GM12878 (cell line): ENCODE results near the gene PHACTR1. TPM values are rescaled to one million over a fixed set of nuclear protein-coding genes. Genes with fewer than 3 reads are reported as not detected.

Experiments
- ATAC-seq: fragments of 200-7000 bp; cut with Tn5 transposase; 3 replicates; pipeline ENCODE4 v1.9.1; 2020; ENCODE audit warnings: mild to moderate bottlenecking, moderate library complexity
- BruUV-seq: library from RNA; stranded (reverse); fragments of 400-500 nt; replicated peaks from 2 replicates; lab custom pipeline; 2021; lab: Mats Ljungman, UMichigan
- CTCF ChIA-PET: fragments of 300-600 bp; sonication (Branson Sonifier 250); formaldehyde crosslinking; extraction: SDS; loops from one replicate; lab custom pipeline; 2021; ENCODE audit warnings: inconsistent platforms; lab: Yijun Ruan, JAX
- POLR2A ChIA-PET: fragments of 350-600 bp; formaldehyde crosslinking; extraction: SDS; loops from one replicate; lab custom pipeline; 2021; ENCODE audit warnings: inconsistent platforms; lab: Charles Lee
- RAD21 ChIA-PET: fragments of 300-600 bp; sonication (Branson Sonifier 250); formaldehyde crosslinking; loops from one replicate; lab custom pipeline; 2023; ENCODE audit warnings: antibody characterized with exemption; ENCODE audit not compliant: unreplicated experiment; lab: Charles Lee
- SMC1A ChIA-PET: fragments of 300-600 bp; sonication (Branson Sonifier 250); formaldehyde crosslinking; loops from one replicate; lab custom pipeline; 2023; ENCODE audit not compliant: unreplicated experiment, uncharacterized antibody; lab: Charles Lee
- DNase-seq: peaks from one replicate; pipeline ENCODE4 v3.0.0-alpha.2; 2011; ENCODE audit warnings: low read depth, low spot score
- FAIRE-seq: peaks from 3 replicates; lab custom pipeline; 2011; peaks lifted over from hg19 to GRCh38; lab: Jason Lieb, UNC
- H2AFZ ChIP-seq: 2 replicates; pipeline ENCODE4 v1.6.0; 2011; ENCODE audit warnings: low read depth, low read length, control low read depth; ENCODE audit not compliant: control insufficient read depth
- H3K27ac ChIP-seq: 2 replicates; pipeline ENCODE4 v1.5.1; 2011; ENCODE audit warnings: control low read depth; ENCODE audit not compliant: control insufficient read depth, insufficient read depth
- H3K27me3 ChIP-seq, 2 experiments: replicated peaks in 1 of 2; 2 replicates each; pipeline versions ENCODE4 v1.6.0 to v1.6.1; 2011; ENCODE audit warnings: low read length in 1 of 2; ENCODE audit not compliant: control insufficient read depth in 2 of 2, insufficient read depth in 2 of 2
- H3K36me3 ChIP-seq, 2 experiments: 2 replicates each; pipeline ENCODE4 v1.5.1; 2011; ENCODE audit warnings: low read length in 1 of 2; ENCODE audit not compliant: control insufficient read depth in 2 of 2, insufficient read depth in 2 of 2
- H3K4me1 ChIP-seq: 2 replicates; pipeline ENCODE4 v1.6.1; 2011; ENCODE audit warnings: mild to moderate bottlenecking, low read length, moderate library complexity, mixed read lengths; ENCODE audit not compliant: control insufficient read depth, insufficient read depth
- H3K4me2 ChIP-seq: 2 replicates; pipeline ENCODE4 v1.6.0; 2011; ENCODE audit warnings: control low read depth; ENCODE audit not compliant: control insufficient read depth, insufficient read depth
- H3K4me3 ChIP-seq: fragments of 200-600 bp; sonication (generic); 2 replicates; pipeline ENCODE4 v1.5.1; 2016
- H3K79me2 ChIP-seq: 2 replicates; pipeline ENCODE4 v1.6.0; 2011; ENCODE audit warnings: low read length; ENCODE audit not compliant: control insufficient read depth, insufficient read depth
- H3K9ac ChIP-seq: 2 replicates; pipeline ENCODE4 v1.8.0; 2011; ENCODE audit warnings: low read length, control low read depth, mixed read lengths; ENCODE audit not compliant: control insufficient read depth, insufficient read depth
- H3K9me3 ChIP-seq: replicated peaks from 3 replicates; pipeline ENCODE4 v1.5.1; 2011; ENCODE audit warnings: mild to moderate bottlenecking, low read length; ENCODE audit not compliant: control insufficient read depth, insufficient read depth
- H4K20me1 ChIP-seq: 2 replicates; pipeline ENCODE4 v1.6.0; 2011; ENCODE audit not compliant: control insufficient read depth, insufficient read depth
- BHLHE40 ChIP-seq, 2 experiments: fragments of 450-650 bp in 1 of 2; IDR thresholded peaks; 2 replicates each; pipeline ENCODE4 v1.6.1; 2011 to 2017; ENCODE audit warnings: low read depth in 2 of 2, borderline replicate concordance in 1 of 2, improper control_type of control experiment in 1 of 2, low read length in 1 of 2, mild to moderate bottlenecking in 1 of 2
- BRCA1 ChIP-seq: IDR thresholded peaks from 2 replicates; pipeline ENCODE4 v1.6.1; 2011; ENCODE audit warnings: low read depth, low read length, improper control_type of control experiment
- CBX3 ChIP-seq: fragments of 200-600 bp; sonication (generic); IDR thresholded peaks from 2 replicates; pipeline ENCODE4 v1.6.1; 2016; ENCODE audit warnings: low read depth, borderline replicate concordance
- FOXM1 ChIP-seq: IDR thresholded peaks from 2 replicates; pipeline ENCODE4 v1.6.1; 2012; ENCODE audit warnings: low read depth, mild to moderate bottlenecking, inconsistent platforms, low read length, moderate library complexity
- NFIC ChIP-seq: IDR thresholded peaks from 2 replicates; pipeline ENCODE4 v1.6.1; 2012; ENCODE audit warnings: low read depth, mild to moderate bottlenecking, inconsistent platforms, low read length, moderate library complexity
- SMAD5 ChIP-seq: IDR thresholded peaks from 2 replicates; pipeline ENCODE4 v1.6.1; 2016; ENCODE audit warnings: antibody characterized with exemption, low read depth
- SPI1 ChIP-seq: IDR thresholded peaks from 2 replicates; pipeline ENCODE4 v1.6.1; 2011; ENCODE audit warnings: low read depth, mild to moderate bottlenecking, low read length, moderate library complexity, borderline replicate concordance; ENCODE audit not compliant: insufficient read depth
- TCF7 ChIP-seq: IDR thresholded peaks from 2 replicates; pipeline ENCODE4 v1.6.1; 2014; ENCODE audit warnings: antibody characterized with exemption, borderline replicate concordance
- ZBED1 ChIP-seq: IDR thresholded peaks from 2 replicates; pipeline ENCODE4 v1.6.1; 2016; ENCODE audit warnings: borderline replicate concordance
- ZNF622 ChIP-seq: fragments of 450-650 bp; IDR thresholded peaks from 2 replicates; pipeline ENCODE4 v1.6.1; 2017; ENCODE audit warnings: mild to moderate bottlenecking, inconsistent platforms
- WGBS: methylation state at CpG from one replicate; pipeline ENCODE4 v1.1.6; 2016; ENCODE audit warnings: low lambda C conversion rate; ENCODE audit not compliant: insufficient replicate concordance, insufficient coverage; ENCODE audit errors: missing lambda C conversion rate; 5-methylcytosine and 5-hydroxymethylcytosine counted together
- in situ Hi-C: fragments of 300-500 bp; cut with MboI; formaldehyde crosslinking; loops from 9 replicates; pipeline ENCODE4 v1.14.3; 2018; ENCODE audit warnings: mixed read lengths
- intact Hi-C: fragments of 100-400 bp; cut with micrococcal nuclease; formaldehyde crosslinking; loops from one replicate; pipeline ENCODE4 v1.14.2; 2022; ENCODE audit not compliant: unreplicated experiment
- polyA plus RNA-seq, 11 experiments: library from polyadenylated mRNA; depleted of rRNA in 4 of 11; unstranded in 6 of 11; stranded (reverse) in 5 of 11; fragments of >200 nt; fragmentation: Nextera tagmentation in 4 of 11; fragmentation: Illumina TruSeq in 1 of 11; extraction: Ambion mirVana in 4 of 11; extraction: Trizol in 1 of 11; gene quantifications; 1 replicate in 1 of 11; 2 replicates in 10 of 11; pipeline versions ENCODE4 v1.2.1 to v1.2.3, GENCODE V29; 2011 to 2016; ENCODE audit warnings: inconsistent platforms in 2 of 11, missing spikeins in 2 of 11, low read depth in 1 of 11
- total RNA-seq, 4 experiments: library from RNA; depleted of rRNA in 3 of 4; stranded (reverse); fragments of >200 nt in 3 of 4; fragmentation: Illumina TruSeq in 1 of 4; extraction: Trizol in 1 of 4; gene quantifications; 2 replicates each; pipeline versions ENCODE4 v1.2.1 to v1.2.3, GENCODE V29; 2013 to 2021
- TF ChIP-seq, protein P1 (sequence below): fragments of 450-650 bp; IDR thresholded peaks from 2 replicates; pipeline ENCODE4 v1.6.1; 2018; ENCODE audit warnings: mild to moderate bottlenecking, low read depth, moderate library complexity; ENCODE audit not compliant: partially characterized antibody
- TF ChIP-seq, protein P2 (sequence below): IDR thresholded peaks from 2 replicates; pipeline ENCODE4 v1.6.1; 2011; ENCODE audit warnings: low read depth, mild to moderate bottlenecking, low read length, moderate library complexity, borderline replicate concordance; ENCODE audit errors: extremely low read depth

Gene PHACTR1
- total and polyA plus RNA-seq, 10 of the 15 experiments (the other 5 are each of a cell fraction or from before 2014, with no cell fraction given) = 34.2 to 94.6 (median 62.3) TPM

DNA sequence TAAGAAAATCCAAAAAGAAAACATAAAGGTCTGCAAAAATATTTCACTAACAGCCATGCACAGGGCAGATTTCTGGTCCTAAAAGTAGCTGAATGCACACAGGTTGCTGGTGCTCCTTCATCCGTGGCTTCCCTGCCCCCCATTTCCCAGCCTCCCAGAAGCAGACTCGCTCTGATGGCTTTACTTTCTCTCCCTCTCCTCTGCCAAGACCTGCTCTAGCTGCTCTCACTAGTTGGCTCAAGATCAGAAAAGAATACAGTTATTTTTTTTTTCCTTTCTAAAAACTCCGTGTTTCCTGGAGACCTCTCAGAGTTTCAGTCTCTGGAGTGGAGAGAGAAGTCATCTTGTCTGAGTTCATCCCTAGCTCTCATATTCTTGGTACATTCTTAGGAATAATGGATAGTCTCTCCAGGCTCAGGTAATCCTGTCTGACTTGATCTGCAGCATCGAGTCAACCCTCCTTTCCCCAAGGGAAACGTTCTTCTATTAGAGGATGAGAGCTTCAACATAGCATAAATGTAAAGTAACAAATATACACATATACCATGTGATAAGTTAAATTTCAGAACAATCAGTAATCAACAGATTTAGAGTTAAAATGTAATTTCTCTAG lies 397.5 kb downstream of the PHACTR1 start (continued):
- TF ChIP-seq BHLHE40 (IDR thresholded peaks at IDR 0.05; ENCODE audit: borderline replicate concordance in 1 of 2, low read depth in 2 of 2, low read length in 1 of 2) = no peak
- TF ChIP-seq BRCA1 = no peak
- TF ChIP-seq ZNF622 = no peak
- no peak for TF ChIP-seq SMAD5
- TF ChIP-seq ZBED1 = no peak
- TF ChIP-seq TCF7 = no peak
- no peak for TF ChIP-seq NFIC
- TF ChIP-seq, protein P1, sequence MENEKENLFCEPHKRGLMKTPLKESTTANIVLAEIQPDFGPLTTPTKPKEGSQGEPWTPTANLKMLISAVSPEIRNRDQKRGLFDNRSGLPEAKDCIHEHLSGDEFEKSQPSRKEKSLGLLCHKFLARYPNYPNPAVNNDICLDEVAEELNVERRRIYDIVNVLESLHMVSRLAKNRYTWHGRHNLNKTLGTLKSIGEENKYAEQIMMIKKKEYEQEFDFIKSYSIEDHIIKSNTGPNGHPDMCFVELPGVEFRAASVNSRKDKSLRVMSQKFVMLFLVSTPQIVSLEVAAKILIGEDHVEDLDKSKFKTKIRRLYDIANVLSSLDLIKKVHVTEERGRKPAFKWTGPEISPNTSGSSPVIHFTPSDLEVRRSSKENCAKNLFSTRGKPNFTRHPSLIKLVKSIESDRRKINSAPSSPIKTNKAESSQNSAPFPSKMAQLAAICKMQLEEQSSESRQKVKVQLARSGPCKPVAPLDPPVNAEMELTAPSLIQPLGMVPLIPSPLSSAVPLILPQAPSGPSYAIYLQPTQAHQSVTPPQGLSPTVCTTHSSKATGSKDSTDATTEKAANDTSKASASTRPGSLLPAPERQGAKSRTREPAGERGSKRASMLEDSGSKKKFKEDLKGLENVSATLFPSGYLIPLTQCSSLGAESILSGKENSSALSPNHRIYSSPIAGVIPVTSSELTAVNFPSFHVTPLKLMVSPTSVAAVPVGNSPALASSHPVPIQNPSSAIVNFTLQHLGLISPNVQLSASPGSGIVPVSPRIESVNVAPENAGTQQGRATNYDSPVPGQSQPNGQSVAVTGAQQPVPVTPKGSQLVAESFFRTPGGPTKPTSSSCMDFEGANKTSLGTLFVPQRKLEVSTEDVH = no peak

DNA sequence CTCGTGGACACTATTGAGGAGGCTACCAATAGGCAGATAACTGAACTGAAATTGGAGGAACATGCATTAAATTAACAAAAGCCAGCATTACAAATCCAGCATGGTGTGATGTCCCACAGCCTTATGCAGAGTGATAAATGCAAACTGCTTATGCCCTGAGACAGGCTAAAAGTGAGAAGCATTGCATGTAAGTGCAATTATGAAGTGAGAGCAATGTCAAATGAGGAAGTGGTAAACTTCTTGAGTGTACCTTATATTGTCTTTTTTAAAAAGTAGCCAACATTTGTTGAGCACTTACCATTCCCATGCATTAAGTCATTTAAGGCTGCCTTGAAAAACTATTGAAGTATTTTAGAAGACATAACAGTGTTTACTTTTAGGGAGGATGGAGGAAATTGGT lies 399.6 kb downstream of the PHACTR1 start:
- H3K4me1 ChIP-seq = no peaks in the 10 kb centered on the region
- FAIRE-seq = no peak
- H4K20me1 ChIP-seq = no peaks in the 10 kb centered on the region
- ChIA-PET SMC1A (no interaction called here), POLR2A (no interaction called here), CTCF (no interaction called here), RAD21 (no interaction called here)
- DNase-seq = no peak
- 0% methylated on average over 1 of the region's 1 CpG for WGBS
- H3K9ac ChIP-seq = no peak overlapping the region
- intact Hi-C loops = no loop called here
- no peaks in the 10 kb centered on the region for H3K9me3 ChIP-seq
- no peaks in the 10 kb centered on the region for H3K36me3 ChIP-seq
- H3K79me2 ChIP-seq = no peaks in the 10 kb centered on the region
- peak; percentile 52; the same call in 1 of the 3 replicates for ATAC-seq
- H2AFZ ChIP-seq = no peak overlapping the region
- H3K27me3 ChIP-seq = no peaks in the 10 kb centered on the region; a peak in 2 of 4 replicates
- no TSS peak for BruUV-seq
- TF ChIP-seq FOXM1 (no peak), SPI1 (peak; percentile 89), CBX3 (no peak)
- TF ChIP-seq, protein P2, sequence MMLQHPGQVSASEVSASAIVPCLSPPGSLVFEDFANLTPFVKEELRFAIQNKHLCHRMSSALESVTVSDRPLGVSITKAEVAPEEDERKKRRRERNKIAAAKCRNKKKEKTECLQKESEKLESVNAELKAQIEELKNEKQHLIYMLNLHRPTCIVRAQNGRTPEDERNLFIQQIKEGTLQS = no peak
- no peak overlapping the region for H3K4me2 ChIP-seq
- no peak overlapping the region for H3K4me3 ChIP-seq
- in situ Hi-C loops = no loop called here
- no peak overlapping the region for H3K27ac ChIP-seq
